Measurements from ENCODE around the gene TBC1D2B. TPM values are rescaled to one million over a fixed set of nuclear protein-coding genes. Genes with fewer than 3 reads are reported as not detected.

The TBC1D2B gene
- total RNA-seq, 2 donors from 2014 or later = 54.0 to 58.5 TPM

- ATAC-seq (ENCODE audit: insufficient number of reproducible peaks, low FRiP score, low read depth) (no peak), DNase-seq (ENCODE audit: low spot score) (no peak)
- H3K27me3 ChIP-seq (replicated peaks; ENCODE audit: insufficient read depth) = no peaks in the 10 kb centered on the region
- H3K9me3 ChIP-seq = no peaks in the 10 kb centered on the region
- H3K4me1 ChIP-seq (ENCODE audit: control insufficient read depth in 1 of 2, low read depth in 2 of 2) = peaks cover 49 to 75% of the 10 kb centered on the region in 2 donors
- H3K27ac ChIP-seq = peak overlapping the region in 1 of 2 donors; percentile 66
- TF ChIP-seq, protein P1, sequence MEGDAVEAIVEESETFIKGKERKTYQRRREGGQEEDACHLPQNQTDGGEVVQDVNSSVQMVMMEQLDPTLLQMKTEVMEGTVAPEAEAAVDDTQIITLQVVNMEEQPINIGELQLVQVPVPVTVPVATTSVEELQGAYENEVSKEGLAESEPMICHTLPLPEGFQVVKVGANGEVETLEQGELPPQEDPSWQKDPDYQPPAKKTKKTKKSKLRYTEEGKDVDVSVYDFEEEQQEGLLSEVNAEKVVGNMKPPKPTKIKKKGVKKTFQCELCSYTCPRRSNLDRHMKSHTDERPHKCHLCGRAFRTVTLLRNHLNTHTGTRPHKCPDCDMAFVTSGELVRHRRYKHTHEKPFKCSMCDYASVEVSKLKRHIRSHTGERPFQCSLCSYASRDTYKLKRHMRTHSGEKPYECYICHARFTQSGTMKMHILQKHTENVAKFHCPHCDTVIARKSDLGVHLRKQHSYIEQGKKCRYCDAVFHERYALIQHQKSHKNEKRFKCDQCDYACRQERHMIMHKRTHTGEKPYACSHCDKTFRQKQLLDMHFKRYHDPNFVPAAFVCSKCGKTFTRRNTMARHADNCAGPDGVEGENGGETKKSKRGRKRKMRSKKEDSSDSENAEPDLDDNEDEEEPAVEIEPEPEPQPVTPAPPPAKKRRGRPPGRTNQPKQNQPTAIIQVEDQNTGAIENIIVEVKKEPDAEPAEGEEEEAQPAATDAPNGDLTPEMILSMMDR (IDR thresholded peaks at IDR 0.05) = no peak
- peaks cover 9% of the 10 kb centered on the region for H3K36me3 ChIP-seq
- no peak overlapping the region for H3K4me3 ChIP-seq
Measured at GRCh38 chr15:78056714-78057269, 20.7 kb downstream of the TBC1D2B start.

DNA sequence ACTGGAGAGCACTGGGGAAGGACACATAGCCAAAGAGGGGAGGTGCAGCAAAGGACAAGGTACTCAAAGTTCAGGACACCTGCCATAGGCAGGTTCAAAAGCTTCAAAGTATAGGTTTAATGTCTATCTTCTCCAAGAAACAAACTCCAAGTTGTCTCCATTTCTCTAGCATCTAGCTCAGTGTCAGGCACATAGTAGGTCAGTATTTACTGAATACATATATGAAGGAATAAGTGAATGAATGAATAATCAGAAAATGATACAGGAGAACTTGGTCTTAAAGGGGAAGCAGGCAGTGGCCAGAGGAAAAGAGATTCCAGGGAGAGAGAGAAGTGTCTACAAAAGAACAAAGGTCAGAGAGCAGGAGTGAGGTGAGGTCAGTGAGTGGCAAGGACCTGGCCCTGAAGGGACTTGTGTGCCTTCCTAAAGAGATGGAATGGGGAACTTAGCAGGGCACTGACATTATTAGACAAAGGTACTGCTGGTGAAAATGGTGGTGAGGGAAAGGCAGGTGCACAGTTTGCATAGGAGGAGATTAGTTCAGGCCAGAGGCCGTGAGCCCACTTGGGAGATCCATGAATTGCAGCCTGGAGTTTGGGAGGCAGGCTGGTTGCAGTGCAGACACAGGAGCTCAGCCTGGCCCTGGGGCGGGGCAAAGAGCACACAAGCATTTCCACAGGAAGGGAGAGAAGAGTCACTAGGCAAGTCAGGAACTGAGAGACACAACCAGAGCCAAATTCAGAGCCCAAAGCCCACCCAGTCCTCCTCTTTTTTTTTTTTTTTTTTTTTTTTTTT is 21.4 kb downstream of the TBC1D2B start:
- peak overlapping the region in 1 of 2 donors; percentile 66 for H3K27ac ChIP-seq
- no peaks in the 10 kb centered on the region for H3K27me3 ChIP-seq (replicated peaks; ENCODE audit: insufficient read depth)
- H3K4me3 ChIP-seq = no peak overlapping the region
- H3K4me1 ChIP-seq (ENCODE audit: control insufficient read depth in 1 of 2, low read depth in 2 of 2) = peaks cover 49 to 80% of the 10 kb centered on the region in 2 donors
- ATAC-seq (ENCODE audit: insufficient number of reproducible peaks, low FRiP score, low read depth) (no peak), DNase-seq (ENCODE audit: low spot score) (no peak)
- TF ChIP-seq, protein P1 (IDR thresholded peaks at IDR 0.05) = no peak
- no peaks in the 10 kb centered on the region for H3K9me3 ChIP-seq
- H3K36me3 ChIP-seq = peaks cover 9% of the 10 kb centered on the region

- DNase-seq (ENCODE audit: low spot score) (no peak), ATAC-seq (ENCODE audit: insufficient number of reproducible peaks, low FRiP score, low read depth) (no peak)
- Histone ChIP-seq H3K27ac (peak overlapping the region in 1 of 2 donors; percentile 66), H3K4me3 (no peak overlapping the region), H3K36me3 (peaks cover 9% of the 10 kb centered on the region), H3K27me3 (replicated peaks; ENCODE audit: insufficient read depth) (no peaks in the 10 kb centered on the region), H3K4me1 (ENCODE audit: control insufficient read depth in 1 of 2, low read depth in 2 of 2) (peaks cover 53 to 89% of the 10 kb centered on the region in 2 donors), H3K9me3 (no peaks in the 10 kb centered on the region)
- TF ChIP-seq, protein P1 (IDR thresholded peaks at IDR 0.05) = no peak
Measured at GRCh38 chr15:78054966-78055365, 22.5 kb downstream of the TBC1D2B start.

GRCh38 chr15:78054518-78054917 is 23.0 kb downstream of the TBC1D2B start:
- ATAC-seq (ENCODE audit: insufficient number of reproducible peaks, low FRiP score, low read depth) = no peak
- Histone ChIP-seq H3K4me1 (ENCODE audit: control insufficient read depth in 1 of 2, low read depth in 2 of 2) (peaks cover 53 to 89% of the 10 kb centered on the region in 2 donors), H3K36me3 (peaks cover 9% of the 10 kb centered on the region), H3K27me3 (replicated peaks; ENCODE audit: insufficient read depth) (no peaks in the 10 kb centered on the region), H3K4me3 (no peak overlapping the region), H3K9me3 (no peaks in the 10 kb centered on the region), H3K27ac (no peak overlapping the region)
- no peak for DNase-seq (ENCODE audit: low spot score)
- TF ChIP-seq, protein P1 (IDR thresholded peaks at IDR 0.05) = no peak

- TF ChIP-seq, protein P1 (IDR thresholded peaks at IDR 0.05) = no peak
- Histone ChIP-seq H3K4me1 (ENCODE audit: control insufficient read depth in 1 of 2, low read depth in 2 of 2) (peaks cover 47 to 88% of the 10 kb centered on the region in 2 donors), H3K27me3 (replicated peaks; ENCODE audit: insufficient read depth) (no peaks in the 10 kb centered on the region), H3K9me3 (no peaks in the 10 kb centered on the region), H3K4me3 (no peak overlapping the region), H3K27ac (no peak overlapping the region), H3K36me3 (peaks cover 9% of the 10 kb centered on the region)
- DNase-seq (ENCODE audit: low spot score) (no peak), ATAC-seq (ENCODE audit: insufficient number of reproducible peaks, low FRiP score, low read depth) (no peak)
Measured at GRCh38 chr15:78052545-78052944, 25.0 kb downstream of the TBC1D2B start.
